DOHH2 (cell line): ENCODE results near the gene CADPS.

Experiments used
- H3F3A ChIP-seq: fragments of 200-600 bp; sonication (generic), shearing (Covaris generic); 2 replicates; pipeline ENCODE4 v1.6.0; 2016; ENCODE audit warnings: antibody characterized with exemption, mild to moderate bottlenecking; ENCODE audit not compliant: control insufficient read depth, insufficient read depth
- H3K27ac ChIP-seq: fragments of 200-600 bp; sonication (generic); 2 replicates; pipeline ENCODE4 v1.5.1; 2014; ENCODE audit warnings: low read depth, mild to moderate bottlenecking, low read length, moderate library complexity
- H3K27me3 ChIP-seq: fragments of 200-600 bp; sonication (generic); 2 replicates; pipeline ENCODE4 v1.6.1; 2014; ENCODE audit warnings: mild to moderate bottlenecking, low read length, mixed read lengths; ENCODE audit not compliant: control insufficient read depth
- H3K36me3 ChIP-seq: fragments of 200-600 bp; sonication (generic); 2 replicates; pipeline ENCODE4 v1.6.1; 2014; ENCODE audit warnings: mild to moderate bottlenecking, low read length, moderate library complexity, mixed read lengths; ENCODE audit not compliant: control insufficient read depth
- H3K4me1 ChIP-seq: fragments of 200-600 bp; sonication (generic); 2 replicates; pipeline ENCODE4 v1.6.1; 2014; ENCODE audit warnings: mild to moderate bottlenecking, low read length, mixed read lengths; ENCODE audit not compliant: control insufficient read depth
- H3K4me2 ChIP-seq: fragments of 200-600 bp; sonication (generic); 2 replicates; pipeline ENCODE4 v1.6.0; 2014; ENCODE audit warnings: mild to moderate bottlenecking, low read length, moderate library complexity
- H3K4me3 ChIP-seq: fragments of 200-600 bp; sonication (generic); 2 replicates; pipeline ENCODE4 v1.5.1; 2014; ENCODE audit warnings: mild to moderate bottlenecking, low read length, mixed read lengths
- H3K79me2 ChIP-seq: fragments of 200-600 bp; sonication (generic); 2 replicates; pipeline ENCODE4 v1.6.1; 2014; ENCODE audit warnings: mild to moderate bottlenecking, low read length, mixed read lengths; ENCODE audit not compliant: control insufficient read depth
- H3K9me2 ChIP-seq: fragments of 200-600 bp; sonication (generic); replicated peaks from 2 replicates; pipeline ENCODE4 v1.6.1; 2014; ENCODE audit warnings: mild to moderate bottlenecking, low read length, mixed read lengths; ENCODE audit not compliant: control insufficient read depth
- H3K9me3 ChIP-seq: fragments of 200-600 bp; sonication (generic); 2 replicates; pipeline ENCODE4 v1.6.1; 2014; ENCODE audit warnings: antibody characterized with exemption, low read length, mixed read lengths; ENCODE audit not compliant: control insufficient read depth, insufficient read depth
- H4K20me1 ChIP-seq: fragments of 200-600 bp; sonication (generic); 2 replicates; pipeline ENCODE4 v1.6.0; 2014; ENCODE audit warnings: low read depth, mild to moderate bottlenecking, antibody characterized with exemption, low read length, moderate library complexity; ENCODE audit not compliant: control insufficient read depth, insufficient read depth
- EZH2phosphoT487 ChIP-seq: fragments of 200-600 bp; sonication (generic); IDR thresholded peaks from 2 replicates; pipeline ENCODE4 v1.6.1; 2017; ENCODE audit warnings: borderline replicate concordance, mild to moderate bottlenecking, antibody characterized with exemption, low read length, moderate library complexity, mixed read lengths
- TF ChIP-seq, protein P1 (sequence below): fragments of 200-600 bp; sonication (generic); IDR thresholded peaks from one replicate; pipeline ENCODE4 v1.5.1; 2014; ENCODE audit warnings: antibody characterized with exemption, mild to moderate bottlenecking, low read depth, low read length; ENCODE audit not compliant: poor library complexity, severe bottlenecking

Gene CADPS

DNA sequence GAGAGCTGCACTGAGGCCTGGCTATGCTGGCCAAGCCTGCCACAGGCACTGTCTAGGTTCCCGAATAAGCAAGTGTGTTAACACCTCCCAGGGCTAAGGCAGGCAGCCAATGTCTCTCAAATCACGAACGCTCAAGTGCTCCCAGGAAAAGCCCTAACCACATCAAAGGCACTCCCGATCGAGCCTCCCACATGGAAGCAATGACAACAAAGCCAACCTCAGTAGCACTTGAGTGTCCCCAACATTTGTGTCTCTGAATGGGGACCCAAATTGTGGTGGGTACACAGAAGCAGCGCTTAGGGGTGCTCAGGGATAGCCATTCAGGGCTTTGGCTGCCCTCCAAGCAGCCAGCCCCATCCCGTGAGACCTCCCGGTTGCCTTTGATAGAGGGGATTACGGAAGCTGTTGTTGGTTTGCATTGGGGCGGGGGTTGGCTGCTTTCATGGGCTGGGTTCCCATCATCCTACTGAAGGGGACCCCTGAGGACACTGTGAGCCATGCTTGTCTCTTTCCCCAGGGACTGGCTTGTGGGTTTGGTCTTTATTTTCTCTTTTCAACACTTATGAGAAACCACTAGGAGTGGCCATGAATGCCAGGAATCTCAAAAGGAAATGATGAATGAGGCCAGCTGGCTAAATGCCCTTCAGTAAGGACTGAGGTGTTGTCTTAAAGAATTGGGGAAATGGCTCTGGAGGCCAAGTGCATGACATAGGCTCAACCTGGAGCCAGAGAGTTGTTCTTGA lies 267.8 kb downstream of the CADPS start:
- H3K27me3 ChIP-seq, result no peaks in the 10 kb centered on the region
- H3K9me2 ChIP-seq, result no peaks in the 10 kb centered on the region
- H3K4me3 ChIP-seq, result no peak overlapping the region
- no peaks in the 10 kb centered on the region for H3K9me3 ChIP-seq
- no peak for TF ChIP-seq EZH2phosphoT487
- TF ChIP-seq, protein P1, sequence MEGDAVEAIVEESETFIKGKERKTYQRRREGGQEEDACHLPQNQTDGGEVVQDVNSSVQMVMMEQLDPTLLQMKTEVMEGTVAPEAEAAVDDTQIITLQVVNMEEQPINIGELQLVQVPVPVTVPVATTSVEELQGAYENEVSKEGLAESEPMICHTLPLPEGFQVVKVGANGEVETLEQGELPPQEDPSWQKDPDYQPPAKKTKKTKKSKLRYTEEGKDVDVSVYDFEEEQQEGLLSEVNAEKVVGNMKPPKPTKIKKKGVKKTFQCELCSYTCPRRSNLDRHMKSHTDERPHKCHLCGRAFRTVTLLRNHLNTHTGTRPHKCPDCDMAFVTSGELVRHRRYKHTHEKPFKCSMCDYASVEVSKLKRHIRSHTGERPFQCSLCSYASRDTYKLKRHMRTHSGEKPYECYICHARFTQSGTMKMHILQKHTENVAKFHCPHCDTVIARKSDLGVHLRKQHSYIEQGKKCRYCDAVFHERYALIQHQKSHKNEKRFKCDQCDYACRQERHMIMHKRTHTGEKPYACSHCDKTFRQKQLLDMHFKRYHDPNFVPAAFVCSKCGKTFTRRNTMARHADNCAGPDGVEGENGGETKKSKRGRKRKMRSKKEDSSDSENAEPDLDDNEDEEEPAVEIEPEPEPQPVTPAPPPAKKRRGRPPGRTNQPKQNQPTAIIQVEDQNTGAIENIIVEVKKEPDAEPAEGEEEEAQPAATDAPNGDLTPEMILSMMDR, result no peak
- H3K4me1 ChIP-seq, result no peaks in the 10 kb centered on the region
- no peaks in the 10 kb centered on the region for H3F3A ChIP-seq
- H4K20me1 ChIP-seq, result no peaks in the 10 kb centered on the region
- H3K79me2 ChIP-seq, result no peaks in the 10 kb centered on the region
- no peak overlapping the region for H3K27ac ChIP-seq
- no peak overlapping the region for H3K4me2 ChIP-seq
- no peaks in the 10 kb centered on the region; the same call in 1 of the 2 replicates for H3K36me3 ChIP-seq

DNA sequence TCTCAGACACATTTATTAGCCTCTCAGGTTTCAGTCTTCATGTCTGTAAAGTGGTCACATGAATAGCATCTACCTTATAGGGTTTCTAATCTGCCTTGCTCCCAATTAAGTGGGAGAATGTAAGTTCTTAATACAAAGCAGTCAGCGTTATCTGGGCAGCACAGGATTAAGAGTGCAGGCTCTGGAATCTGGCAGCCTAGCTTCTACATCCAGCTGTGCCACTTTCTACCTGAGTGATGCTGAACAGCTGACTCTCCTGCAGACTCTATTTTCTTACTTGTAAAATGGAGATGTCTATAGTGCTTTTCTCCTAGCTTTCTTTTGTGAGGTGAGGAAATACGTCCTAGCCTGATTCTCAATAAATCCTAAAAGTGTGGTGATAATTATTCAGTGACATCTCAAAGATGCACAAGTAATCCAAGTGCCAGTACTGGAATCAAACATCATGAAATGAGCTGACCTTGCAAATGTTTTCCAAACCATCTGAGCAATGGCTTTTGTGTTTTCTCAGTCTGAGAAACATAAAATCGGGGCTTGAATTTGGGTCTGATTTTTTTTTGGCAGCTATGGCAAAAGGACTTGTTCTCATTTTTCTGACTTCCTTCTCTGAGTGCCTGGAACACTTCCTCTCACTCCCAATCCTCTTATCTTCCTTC lies 269.7 kb downstream of the CADPS start:
- Histone ChIP-seq H3K36me3 (no peaks in the 10 kb centered on the region), H3K27me3 (no peaks in the 10 kb centered on the region), H3K4me2 (no peak overlapping the region), H3K4me1 (no peaks in the 10 kb centered on the region), H3K9me2 (no peaks in the 10 kb centered on the region), H3K9me3 (no peaks in the 10 kb centered on the region), H3F3A (no peaks in the 10 kb centered on the region), H3K27ac (no peak overlapping the region), H3K4me3 (no peak overlapping the region), H3K79me2 (no peaks in the 10 kb centered on the region), H4K20me1 (no peaks in the 10 kb centered on the region)
- no peak for TF ChIP-seq EZH2phosphoT487
- TF ChIP-seq, protein P1, result no peak

DNA sequence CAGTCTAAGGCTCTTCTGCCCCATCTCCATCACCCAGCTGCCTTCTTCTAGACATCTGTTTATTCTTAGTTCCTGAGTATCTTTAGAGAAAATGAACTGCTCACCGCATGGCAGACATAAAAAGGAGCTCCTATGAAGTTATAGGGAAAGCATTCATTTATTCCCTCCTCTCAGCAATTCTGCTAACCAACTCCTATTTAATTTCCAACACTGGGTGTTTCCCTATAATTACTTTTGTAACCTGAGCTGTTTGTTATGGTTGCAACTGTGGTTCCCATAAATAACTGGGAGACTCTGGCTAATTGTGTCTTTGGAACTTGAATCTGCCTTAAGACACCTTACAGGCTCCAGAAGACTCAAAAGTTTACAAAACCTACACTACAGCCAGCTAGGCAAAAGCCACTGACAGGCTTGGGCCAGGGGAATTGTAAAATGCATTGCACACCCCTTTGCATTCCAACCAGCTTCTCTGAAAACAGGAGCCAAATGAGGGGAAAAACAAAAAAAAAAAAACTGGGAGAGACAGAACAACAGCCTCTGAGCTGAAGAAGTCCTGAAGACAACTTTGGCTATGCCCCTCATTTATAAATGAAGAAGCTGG lies 270.4 kb downstream of the CADPS start:
- H3K4me2 ChIP-seq, result no peak overlapping the region
- H3K9me3 ChIP-seq, result no peaks in the 10 kb centered on the region
- no peaks in the 10 kb centered on the region for H3K79me2 ChIP-seq
- no peaks in the 10 kb centered on the region for H3K9me2 ChIP-seq
- no peaks in the 10 kb centered on the region for H3K27me3 ChIP-seq
- no peak overlapping the region for H3K27ac ChIP-seq
- no peaks in the 10 kb centered on the region for H3F3A ChIP-seq
- H3K36me3 ChIP-seq, result no peaks in the 10 kb centered on the region
- H3K4me1 ChIP-seq, result no peaks in the 10 kb centered on the region
- no peak for TF ChIP-seq EZH2phosphoT487
- TF ChIP-seq, protein P1, result no peak
- H3K4me3 ChIP-seq, result no peak overlapping the region
- no peaks in the 10 kb centered on the region for H4K20me1 ChIP-seq
